ENCODE results near the gene OR7A5.

DNA sequence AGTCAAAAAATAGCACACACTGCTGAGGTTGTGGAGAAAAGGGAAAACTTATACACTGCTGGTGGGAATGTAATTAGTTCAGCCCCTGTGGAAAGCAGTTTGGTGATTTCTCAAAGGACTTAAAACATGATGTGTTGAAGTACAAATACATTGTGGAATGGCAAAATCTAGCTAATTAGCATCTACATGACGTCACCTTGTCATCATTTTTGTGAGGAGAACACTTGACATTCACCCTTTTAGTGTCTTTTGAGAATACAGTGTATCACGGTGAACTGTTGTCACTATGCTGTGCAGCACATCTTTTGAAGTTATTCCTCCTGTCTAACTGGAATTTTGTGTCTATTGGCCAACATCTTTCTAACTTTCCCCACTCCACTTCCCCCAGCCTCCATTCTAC lies 8.2 kb upstream of the OR7A5 start:
- TF ChIP-seq, protein P1, sequence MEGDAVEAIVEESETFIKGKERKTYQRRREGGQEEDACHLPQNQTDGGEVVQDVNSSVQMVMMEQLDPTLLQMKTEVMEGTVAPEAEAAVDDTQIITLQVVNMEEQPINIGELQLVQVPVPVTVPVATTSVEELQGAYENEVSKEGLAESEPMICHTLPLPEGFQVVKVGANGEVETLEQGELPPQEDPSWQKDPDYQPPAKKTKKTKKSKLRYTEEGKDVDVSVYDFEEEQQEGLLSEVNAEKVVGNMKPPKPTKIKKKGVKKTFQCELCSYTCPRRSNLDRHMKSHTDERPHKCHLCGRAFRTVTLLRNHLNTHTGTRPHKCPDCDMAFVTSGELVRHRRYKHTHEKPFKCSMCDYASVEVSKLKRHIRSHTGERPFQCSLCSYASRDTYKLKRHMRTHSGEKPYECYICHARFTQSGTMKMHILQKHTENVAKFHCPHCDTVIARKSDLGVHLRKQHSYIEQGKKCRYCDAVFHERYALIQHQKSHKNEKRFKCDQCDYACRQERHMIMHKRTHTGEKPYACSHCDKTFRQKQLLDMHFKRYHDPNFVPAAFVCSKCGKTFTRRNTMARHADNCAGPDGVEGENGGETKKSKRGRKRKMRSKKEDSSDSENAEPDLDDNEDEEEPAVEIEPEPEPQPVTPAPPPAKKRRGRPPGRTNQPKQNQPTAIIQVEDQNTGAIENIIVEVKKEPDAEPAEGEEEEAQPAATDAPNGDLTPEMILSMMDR (IDR thresholded peaks at IDR 0.05): no peak
- no peak for TF ChIP-seq POLR2A (IDR thresholded peaks at IDR 0.05)
